WTC11 (cell line): ENCODE measurements around the gene SYNC. TPM values are rescaled to one million over a fixed set of nuclear protein-coding genes. Genes with fewer than 3 reads are reported as not detected.
A peak's percentile ranks its signal among the peaks of the same experiment; 100 is the strongest.

Experiments used
- ATAC-seq: fragments of 200-7000 bp; cut with Tn5 transposase; 2 replicates; pipeline ENCODE4 v1.10.0; 2021; ENCODE audit warnings: mild to moderate bottlenecking, moderate library complexity
- CTCF ChIA-PET: fragments of 300-600 bp; sonication (Branson Sonifier 250); formaldehyde crosslinking; loops from one replicate; lab custom pipeline; 2021; ENCODE audit warnings: antibody characterized with exemption; lab: Charles Lee
- POLR2A ChIA-PET: fragments of 350-600 bp; sonication (Branson Sonifier 250); formaldehyde crosslinking; loops from one replicate; lab custom pipeline; 2021; ENCODE audit warnings: antibody characterized with exemption; lab: Charles Lee
- DNase-seq: peaks from one replicate; pipeline ENCODE4 v3.0.0; 2021; ENCODE audit warnings: low spot score
- H3K27ac Mint-ChIP-seq: 2 replicates; pipeline ENCODE4 v1.8.0; 2021; ENCODE audit warnings: mixed read lengths
- H3K27me3 Mint-ChIP-seq: 2 replicates; pipeline ENCODE4 v1.8.0; 2021; ENCODE audit warnings: low read depth, mild to moderate bottlenecking, moderate library complexity, mixed read lengths
- H3K36me3 Mint-ChIP-seq: 2 replicates; pipeline ENCODE4 v1.8.0; 2021; ENCODE audit warnings: mixed read lengths
- H3K4me1 Mint-ChIP-seq: 2 replicates; pipeline ENCODE4 v1.8.0; 2022; ENCODE audit warnings: mixed read lengths
- H3K4me3 Mint-ChIP-seq: 2 replicates; pipeline ENCODE4 v1.8.0; 2021; ENCODE audit warnings: mild to moderate bottlenecking, moderate library complexity, mixed read lengths
- H3K9me3 Mint-ChIP-seq: 2 replicates; pipeline ENCODE4 v1.8.0; 2021; ENCODE audit warnings: mixed read lengths
- ATF1 ChIP-seq: sonication (generic); formaldehyde crosslinking; IDR thresholded peaks from 2 replicates; pipeline ENCODE4 v1.8.1; 2023; ENCODE audit warnings: mild to moderate bottlenecking, moderate library complexity, missing genetic modification reagents
- CREB1 ChIP-seq: sonication (generic); formaldehyde crosslinking; IDR thresholded peaks from 2 replicates; pipeline ENCODE4 v1.8.0; 2023; ENCODE audit warnings: mild to moderate bottlenecking, missing genetic modification reagents
- E2F5 ChIP-seq: sonication (generic); formaldehyde crosslinking; IDR thresholded peaks from 2 replicates; pipeline ENCODE4 v1.8.1; 2022; ENCODE audit warnings: mild to moderate bottlenecking, moderate library complexity, missing genetic modification reagents
- FOXK1 ChIP-seq: sonication (generic); formaldehyde crosslinking; IDR thresholded peaks from 2 replicates; pipeline ENCODE4 v1.8.0; 2022; ENCODE audit warnings: mild to moderate bottlenecking, moderate library complexity, missing genetic modification reagents
- HMGXB4 ChIP-seq: sonication (generic); formaldehyde crosslinking; IDR thresholded peaks from 2 replicates; pipeline ENCODE4 v1.8.1; 2023; ENCODE audit warnings: mild to moderate bottlenecking, moderate library complexity, missing genetic modification reagents
- JAZF1 ChIP-seq: fragments of 250-450 bp; sonication (Bioruptor Pico); IDR thresholded peaks from 2 replicates; pipeline ENCODE4 v1.9.0; 2021; ENCODE audit warnings: moderate library complexity, mild to moderate bottlenecking, inconsistent platforms
- KAT7 ChIP-seq: sonication (generic); formaldehyde crosslinking; IDR thresholded peaks from 2 replicates; pipeline ENCODE4 v1.8.1; 2023; ENCODE audit warnings: missing genetic modification reagents, mild to moderate bottlenecking, borderline replicate concordance
- NFE2L1 ChIP-seq: sonication (generic); formaldehyde crosslinking; IDR thresholded peaks from 2 replicates; pipeline ENCODE4 v1.8.1; 2023; ENCODE audit warnings: missing genetic modification reagents
- RELA ChIP-seq: sonication (generic); formaldehyde crosslinking; IDR thresholded peaks from 2 replicates; pipeline ENCODE4 v1.8.1; 2022; ENCODE audit warnings: missing genetic modification reagents, mild to moderate bottlenecking, borderline replicate concordance
- SP1 ChIP-seq: sonication (generic); formaldehyde crosslinking; conservative IDR thresholded peaks from 2 replicates; pipeline ENCODE4 v1.8.1; 2022; ENCODE audit warnings: missing genetic modification reagents
- ZBTB43 ChIP-seq: sonication (generic); formaldehyde crosslinking; IDR thresholded peaks from 2 replicates; pipeline ENCODE4 v1.8.1; 2023; ENCODE audit warnings: mild to moderate bottlenecking, missing genetic modification reagents
- ZNF138 ChIP-seq: sonication (generic); formaldehyde crosslinking; conservative IDR thresholded peaks from 2 replicates; pipeline ENCODE4 v1.8.1; 2022; ENCODE audit warnings: mild to moderate bottlenecking, moderate library complexity, missing genetic modification reagents
- ZNF416 ChIP-seq: fragments of 250-450 bp; sonication (Bioruptor Pico); IDR thresholded peaks from 2 replicates; pipeline ENCODE4 v1.9.0; 2021; ENCODE audit warnings: mild to moderate bottlenecking, inconsistent platforms
- ZNF423 ChIP-seq: fragments of 250-450 bp; sonication (Bioruptor Pico); IDR thresholded peaks from 2 replicates; pipeline ENCODE4 v2.1.2; 2022; ENCODE audit warnings: mild to moderate bottlenecking, moderate library complexity
- ZNF671 ChIP-seq: fragments of 250-450 bp; sonication (Bioruptor Pico); IDR thresholded peaks from 2 replicates; pipeline ENCODE4 v1.8.0; 2021; ENCODE audit warnings: mild to moderate bottlenecking
- total RNA-seq: library from RNA; stranded (reverse); gene quantifications from 3 replicates; pipeline ENCODE4 v1.2.3, GENCODE V29; 2021
- TF ChIP-seq, protein P1 (sequence below): fragments of 250-450 bp; sonication (Bioruptor Pico); IDR thresholded peaks from 2 replicates; pipeline ENCODE4 v1.9.0; 2021; ENCODE audit warnings: moderate library complexity, mild to moderate bottlenecking, inconsistent platforms, borderline replicate concordance
- TF ChIP-seq, protein P2 (sequence below): fragments of 250-450 bp; sonication (Bioruptor Pico); IDR thresholded peaks from 2 replicates; pipeline ENCODE4 v1.9.0; 2021; ENCODE audit warnings: mild to moderate bottlenecking
- TF ChIP-seq, protein P3 (sequence below): sonication (generic); formaldehyde crosslinking; IDR thresholded peaks from 2 replicates; pipeline ENCODE4 v1.8.1; 2022; ENCODE audit warnings: low read depth, mild to moderate bottlenecking, moderate library complexity, missing genetic modification reagents, borderline replicate concordance
- TF ChIP-seq, protein P4 (sequence below): sonication (generic); formaldehyde crosslinking; IDR thresholded peaks from 2 replicates; pipeline ENCODE4 v1.8.0; 2022; ENCODE audit warnings: mild to moderate bottlenecking, missing genetic modification reagents

SYNC gene
- total RNA-seq, 1 experiment from 2014 or later = 0.09 TPM

DNA sequence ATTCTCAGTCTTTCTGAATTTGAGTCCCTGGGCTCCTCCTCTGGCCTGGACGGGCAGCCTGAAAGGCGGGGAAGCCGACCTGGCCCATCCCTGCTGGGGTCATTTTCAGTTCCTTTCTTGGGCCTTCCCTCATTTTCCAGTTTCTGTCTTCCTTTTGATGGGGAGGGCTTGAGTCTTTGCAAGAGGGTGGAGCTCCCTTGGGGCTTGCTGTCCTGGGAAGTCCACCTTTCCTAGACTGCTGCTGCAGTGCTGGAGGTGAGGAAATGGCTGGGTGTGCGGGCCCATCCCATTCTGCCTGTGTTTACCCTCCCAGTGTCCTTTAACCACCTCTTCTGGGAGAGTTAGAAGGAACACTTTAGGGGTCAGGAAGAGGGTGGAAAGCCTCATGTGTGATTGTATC is 40.4 kb upstream of the SYNC start:
- DNase-seq = no peak
- Mint-ChIP-seq H3K4me3 (peak overlapping the region; percentile 74), H3K27ac (peak overlapping the region; percentile 63), H3K27me3 (peaks cover 11% of the 10 kb centered on the region), H3K36me3 (0 out of 2 replicates have a peak, but pooled peaks cover 3% of the 10 kb centered on the region), H3K4me1 (peaks cover 28% of the 10 kb centered on the region), H3K9me3 (no peaks in the 10 kb centered on the region)
- peak; percentile 10 for ATAC-seq
- CTCF ChIA-PET = interaction anchor here (0.9 to 2.3 kb wide), 11 partner anchors 10 to 294 kb away, joined by 3 to 40 read pairs (median 5); no protein-coding TSS in a partner anchor
- TF ChIP-seq CREB1 (CRISPR knock-in tag) = no peak
- no peak for TF ChIP-seq E2F5
- TF ChIP-seq, protein P1, sequence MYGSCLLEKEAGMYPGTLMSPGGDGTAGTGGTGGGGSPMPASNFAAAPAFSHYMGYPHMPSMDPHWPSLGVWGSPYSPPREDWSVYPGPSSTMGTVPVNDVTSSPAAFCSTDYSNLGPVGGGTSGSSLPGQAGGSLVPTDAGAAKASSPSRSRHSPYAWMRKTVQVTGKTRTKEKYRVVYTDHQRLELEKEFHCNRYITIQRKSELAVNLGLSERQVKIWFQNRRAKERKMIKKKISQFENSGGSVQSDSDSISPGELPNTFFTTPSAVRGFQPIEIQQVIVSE = no peak
- no peak for TF ChIP-seq SP1 (CRISPR knock-in tag)
- TF ChIP-seq ZNF416 = no peak
- no peak for TF ChIP-seq JAZF1 (CRISPR knock-in tag)
- no peak for TF ChIP-seq ZNF671
- TF ChIP-seq, protein P2, sequence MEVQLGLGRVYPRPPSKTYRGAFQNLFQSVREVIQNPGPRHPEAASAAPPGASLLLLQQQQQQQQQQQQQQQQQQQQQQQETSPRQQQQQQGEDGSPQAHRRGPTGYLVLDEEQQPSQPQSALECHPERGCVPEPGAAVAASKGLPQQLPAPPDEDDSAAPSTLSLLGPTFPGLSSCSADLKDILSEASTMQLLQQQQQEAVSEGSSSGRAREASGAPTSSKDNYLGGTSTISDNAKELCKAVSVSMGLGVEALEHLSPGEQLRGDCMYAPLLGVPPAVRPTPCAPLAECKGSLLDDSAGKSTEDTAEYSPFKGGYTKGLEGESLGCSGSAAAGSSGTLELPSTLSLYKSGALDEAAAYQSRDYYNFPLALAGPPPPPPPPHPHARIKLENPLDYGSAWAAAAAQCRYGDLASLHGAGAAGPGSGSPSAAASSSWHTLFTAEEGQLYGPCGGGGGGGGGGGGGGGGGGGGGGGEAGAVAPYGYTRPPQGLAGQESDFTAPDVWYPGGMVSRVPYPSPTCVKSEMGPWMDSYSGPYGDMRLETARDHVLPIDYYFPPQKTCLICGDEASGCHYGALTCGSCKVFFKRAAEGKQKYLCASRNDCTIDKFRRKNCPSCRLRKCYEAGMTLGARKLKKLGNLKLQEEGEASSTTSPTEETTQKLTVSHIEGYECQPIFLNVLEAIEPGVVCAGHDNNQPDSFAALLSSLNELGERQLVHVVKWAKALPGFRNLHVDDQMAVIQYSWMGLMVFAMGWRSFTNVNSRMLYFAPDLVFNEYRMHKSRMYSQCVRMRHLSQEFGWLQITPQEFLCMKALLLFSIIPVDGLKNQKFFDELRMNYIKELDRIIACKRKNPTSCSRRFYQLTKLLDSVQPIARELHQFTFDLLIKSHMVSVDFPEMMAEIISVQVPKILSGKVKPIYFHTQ (CRISPR knock-in tag) = no peak
- TF ChIP-seq ATF1 (CRISPR knock-in tag) = no peak
- no peak for TF ChIP-seq RELA (CRISPR knock-in tag)
- no peak for TF ChIP-seq ZBTB43 (CRISPR knock-in tag)
- POLR2A ChIA-PET = interaction anchor here (0.7 to 2.0 kb wide), 5 partner anchors 10 to 92 kb away, joined by 3 to 10 read pairs (median 4); partner anchors contain the start of gene RBBP4

- peak; percentile 51 for DNase-seq
- Mint-ChIP-seq H3K36me3 (0 out of 2 replicates have a peak, but pooled peaks cover 3% of the 10 kb centered on the region), H3K27ac (peak overlapping the region; percentile 63; the same call in 1 of the 2 replicates), H3K4me3 (peak overlapping the region; percentile 74), H3K27me3 (peaks cover 15% of the 10 kb centered on the region), H3K4me1 (peaks cover 33% of the 10 kb centered on the region), H3K9me3 (no peaks in the 10 kb centered on the region)
- TF ChIP-seq FOXK1 (CRISPR knock-in tag) (0 out of 2 replicates have a peak, but pooled peaks have one; percentile 34), HMGXB4 (peak; percentile 52; the same call in 1 of the 2 replicates), NFE2L1 (peak; percentile 67; the same call in 1 of the 2 replicates), ZNF423 (CRISPR knock-in tag) (peak; percentile 85), ZNF138 (CRISPR knock-in tag) (0 out of 2 replicates have a peak, but pooled peaks have one; percentile 38), KAT7 (CRISPR knock-in tag) (0 out of 2 replicates have a peak, but pooled peaks have one; percentile 44)
- TF ChIP-seq, protein P3, sequence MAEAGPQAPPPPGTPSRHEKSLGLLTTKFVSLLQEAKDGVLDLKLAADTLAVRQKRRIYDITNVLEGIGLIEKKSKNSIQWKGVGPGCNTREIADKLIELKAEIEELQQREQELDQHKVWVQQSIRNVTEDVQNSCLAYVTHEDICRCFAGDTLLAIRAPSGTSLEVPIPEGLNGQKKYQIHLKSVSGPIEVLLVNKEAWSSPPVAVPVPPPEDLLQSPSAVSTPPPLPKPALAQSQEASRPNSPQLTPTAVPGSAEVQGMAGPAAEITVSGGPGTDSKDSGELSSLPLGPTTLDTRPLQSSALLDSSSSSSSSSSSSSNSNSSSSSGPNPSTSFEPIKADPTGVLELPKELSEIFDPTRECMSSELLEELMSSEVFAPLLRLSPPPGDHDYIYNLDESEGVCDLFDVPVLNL (CRISPR knock-in tag) = no peak
- TF ChIP-seq, protein P4, sequence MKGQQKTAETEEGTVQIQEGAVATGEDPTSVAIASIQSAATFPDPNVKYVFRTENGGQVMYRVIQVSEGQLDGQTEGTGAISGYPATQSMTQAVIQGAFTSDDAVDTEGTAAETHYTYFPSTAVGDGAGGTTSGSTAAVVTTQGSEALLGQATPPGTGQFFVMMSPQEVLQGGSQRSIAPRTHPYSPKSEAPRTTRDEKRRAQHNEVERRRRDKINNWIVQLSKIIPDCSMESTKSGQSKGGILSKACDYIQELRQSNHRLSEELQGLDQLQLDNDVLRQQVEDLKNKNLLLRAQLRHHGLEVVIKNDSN (CRISPR knock-in tag) = no peak
- CTCF ChIA-PET = interaction anchor here (0.6 to 2.3 kb wide), 14 partner anchors 9 to 410 kb away, joined by 3 to 40 read pairs (median 4); no protein-coding TSS in a partner anchor
- POLR2A ChIA-PET = interaction anchor here (0.7 to 2.0 kb wide), 5 partner anchors 9 to 91 kb away, joined by 3 to 10 read pairs (median 4); partner anchors contain the start of gene RBBP4
- peak; percentile 51 for ATAC-seq
Observed at GRCh38 chr1:32742199-32742947, 39.8 kb upstream of the SYNC start.
